Lower leg skin (tissue), 3 donors: ENCODE results near the gene EIF3F.

Source experiments
- POLR2A ChIP-seq, 2 donors: fragments of 450-650 bp; IDR thresholded peaks; one replicate each; pipeline ENCODE4 v1.6.1; 2016 to 2017; ENCODE audit warnings: antibody characterized with exemption in 2 of 2, mild to moderate bottlenecking in 1 of 2, moderate library complexity in 1 of 2
- TF ChIP-seq, protein P1 (sequence below), 3 donors: fragments of 450-650 bp; IDR thresholded peaks; one replicate each; pipeline ENCODE4 v1.5.1; 2016; ENCODE audit warnings: antibody characterized with exemption in 3 of 3, mild to moderate bottlenecking in 3 of 3, moderate library complexity in 2 of 3

DNA sequence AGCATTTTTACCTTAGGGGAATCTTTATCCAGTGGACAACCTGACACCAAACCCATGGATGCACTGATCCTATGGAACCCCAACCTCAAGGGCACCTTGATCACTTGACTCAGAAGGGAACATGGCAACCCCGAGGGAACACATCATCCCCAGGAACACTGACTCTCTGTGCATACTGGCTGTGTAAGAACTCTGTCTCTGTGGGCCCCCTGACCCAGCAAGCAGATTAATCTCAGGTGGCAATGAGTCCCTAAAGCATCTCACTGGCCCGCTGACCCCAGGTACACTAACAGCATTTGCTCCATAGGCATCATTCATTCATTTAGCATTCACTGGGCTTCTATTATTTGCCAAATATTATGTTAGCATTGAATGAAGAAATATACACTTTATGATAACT, 16.9 kb downstream of the EIF3F start:
- TF ChIP-seq, protein P1, sequence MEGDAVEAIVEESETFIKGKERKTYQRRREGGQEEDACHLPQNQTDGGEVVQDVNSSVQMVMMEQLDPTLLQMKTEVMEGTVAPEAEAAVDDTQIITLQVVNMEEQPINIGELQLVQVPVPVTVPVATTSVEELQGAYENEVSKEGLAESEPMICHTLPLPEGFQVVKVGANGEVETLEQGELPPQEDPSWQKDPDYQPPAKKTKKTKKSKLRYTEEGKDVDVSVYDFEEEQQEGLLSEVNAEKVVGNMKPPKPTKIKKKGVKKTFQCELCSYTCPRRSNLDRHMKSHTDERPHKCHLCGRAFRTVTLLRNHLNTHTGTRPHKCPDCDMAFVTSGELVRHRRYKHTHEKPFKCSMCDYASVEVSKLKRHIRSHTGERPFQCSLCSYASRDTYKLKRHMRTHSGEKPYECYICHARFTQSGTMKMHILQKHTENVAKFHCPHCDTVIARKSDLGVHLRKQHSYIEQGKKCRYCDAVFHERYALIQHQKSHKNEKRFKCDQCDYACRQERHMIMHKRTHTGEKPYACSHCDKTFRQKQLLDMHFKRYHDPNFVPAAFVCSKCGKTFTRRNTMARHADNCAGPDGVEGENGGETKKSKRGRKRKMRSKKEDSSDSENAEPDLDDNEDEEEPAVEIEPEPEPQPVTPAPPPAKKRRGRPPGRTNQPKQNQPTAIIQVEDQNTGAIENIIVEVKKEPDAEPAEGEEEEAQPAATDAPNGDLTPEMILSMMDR (IDR thresholded peaks at IDR 0.05) = no peak
- no peak for TF ChIP-seq POLR2A (IDR thresholded peaks at IDR 0.05)
